Measurements from ENCODE around the gene TLE6.

DNA sequence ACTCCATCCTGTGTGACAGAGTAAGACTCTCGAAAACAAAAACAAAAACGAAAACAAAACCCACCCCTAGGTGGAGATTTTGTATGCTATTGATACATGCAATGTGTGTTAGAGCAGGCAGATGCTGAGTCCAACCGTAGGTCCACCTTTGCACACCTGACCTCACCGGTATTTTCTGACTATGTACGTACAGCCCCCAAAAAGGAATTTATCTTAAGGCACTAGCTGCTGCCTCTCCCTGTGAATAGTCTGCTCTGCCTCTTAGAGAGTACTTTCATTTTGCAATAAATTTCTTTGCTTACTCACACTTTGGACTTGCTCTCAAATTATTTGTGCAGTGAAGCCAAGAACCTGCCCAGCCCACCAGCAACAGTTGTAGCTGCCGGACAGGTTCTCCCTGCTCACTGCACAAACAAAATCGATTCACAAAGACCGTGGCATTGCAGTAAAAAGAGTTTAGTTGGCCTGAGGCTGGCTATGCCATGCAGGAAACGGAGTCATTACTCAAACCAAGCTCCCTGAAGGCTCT, 24.3 kb upstream of the TLE6 start:
- TF ChIP-seq, protein P1, sequence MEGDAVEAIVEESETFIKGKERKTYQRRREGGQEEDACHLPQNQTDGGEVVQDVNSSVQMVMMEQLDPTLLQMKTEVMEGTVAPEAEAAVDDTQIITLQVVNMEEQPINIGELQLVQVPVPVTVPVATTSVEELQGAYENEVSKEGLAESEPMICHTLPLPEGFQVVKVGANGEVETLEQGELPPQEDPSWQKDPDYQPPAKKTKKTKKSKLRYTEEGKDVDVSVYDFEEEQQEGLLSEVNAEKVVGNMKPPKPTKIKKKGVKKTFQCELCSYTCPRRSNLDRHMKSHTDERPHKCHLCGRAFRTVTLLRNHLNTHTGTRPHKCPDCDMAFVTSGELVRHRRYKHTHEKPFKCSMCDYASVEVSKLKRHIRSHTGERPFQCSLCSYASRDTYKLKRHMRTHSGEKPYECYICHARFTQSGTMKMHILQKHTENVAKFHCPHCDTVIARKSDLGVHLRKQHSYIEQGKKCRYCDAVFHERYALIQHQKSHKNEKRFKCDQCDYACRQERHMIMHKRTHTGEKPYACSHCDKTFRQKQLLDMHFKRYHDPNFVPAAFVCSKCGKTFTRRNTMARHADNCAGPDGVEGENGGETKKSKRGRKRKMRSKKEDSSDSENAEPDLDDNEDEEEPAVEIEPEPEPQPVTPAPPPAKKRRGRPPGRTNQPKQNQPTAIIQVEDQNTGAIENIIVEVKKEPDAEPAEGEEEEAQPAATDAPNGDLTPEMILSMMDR (IDR thresholded peaks at IDR 0.05; ENCODE audit: poor library complexity, severe bottlenecking), result no peak
- TF ChIP-seq, protein P2, sequence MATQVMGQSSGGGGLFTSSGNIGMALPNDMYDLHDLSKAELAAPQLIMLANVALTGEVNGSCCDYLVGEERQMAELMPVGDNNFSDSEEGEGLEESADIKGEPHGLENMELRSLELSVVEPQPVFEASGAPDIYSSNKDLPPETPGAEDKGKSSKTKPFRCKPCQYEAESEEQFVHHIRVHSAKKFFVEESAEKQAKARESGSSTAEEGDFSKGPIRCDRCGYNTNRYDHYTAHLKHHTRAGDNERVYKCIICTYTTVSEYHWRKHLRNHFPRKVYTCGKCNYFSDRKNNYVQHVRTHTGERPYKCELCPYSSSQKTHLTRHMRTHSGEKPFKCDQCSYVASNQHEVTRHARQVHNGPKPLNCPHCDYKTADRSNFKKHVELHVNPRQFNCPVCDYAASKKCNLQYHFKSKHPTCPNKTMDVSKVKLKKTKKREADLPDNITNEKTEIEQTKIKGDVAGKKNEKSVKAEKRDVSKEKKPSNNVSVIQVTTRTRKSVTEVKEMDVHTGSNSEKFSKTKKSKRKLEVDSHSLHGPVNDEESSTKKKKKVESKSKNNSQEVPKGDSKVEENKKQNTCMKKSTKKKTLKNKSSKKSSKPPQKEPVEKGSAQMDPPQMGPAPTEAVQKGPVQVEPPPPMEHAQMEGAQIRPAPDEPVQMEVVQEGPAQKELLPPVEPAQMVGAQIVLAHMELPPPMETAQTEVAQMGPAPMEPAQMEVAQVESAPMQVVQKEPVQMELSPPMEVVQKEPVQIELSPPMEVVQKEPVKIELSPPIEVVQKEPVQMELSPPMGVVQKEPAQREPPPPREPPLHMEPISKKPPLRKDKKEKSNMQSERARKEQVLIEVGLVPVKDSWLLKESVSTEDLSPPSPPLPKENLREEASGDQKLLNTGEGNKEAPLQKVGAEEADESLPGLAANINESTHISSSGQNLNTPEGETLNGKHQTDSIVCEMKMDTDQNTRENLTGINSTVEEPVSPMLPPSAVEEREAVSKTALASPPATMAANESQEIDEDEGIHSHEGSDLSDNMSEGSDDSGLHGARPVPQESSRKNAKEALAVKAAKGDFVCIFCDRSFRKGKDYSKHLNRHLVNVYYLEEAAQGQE (IDR thresholded peaks at IDR 0.05; ENCODE audit: borderline replicate concordance), result no peak
